SK-N-SH (cell line): ENCODE measurements around the gene CLPTM1L.

Experiments
- CHD2 ChIP-seq: fragments of 150-350 bp; IDR thresholded peaks from 2 replicates; pipeline ENCODE4 v1.6.1; 2018; ENCODE audit warnings: low read length; ENCODE audit not compliant: partially characterized antibody
- CTCF ChIP-seq: fragments of 200-600 bp; sonication (generic); IDR thresholded peaks from 2 replicates; pipeline ENCODE4 v1.6.1; 2017; ENCODE audit warnings: antibody characterized with exemption, mild to moderate bottlenecking, moderate library complexity
- JUND ChIP-seq: IDR thresholded peaks from 2 replicates; pipeline ENCODE4 v1.4.0; 2012
- MAX ChIP-seq: IDR thresholded peaks from 2 replicates; pipeline ENCODE4 v1.4.0; 2012; ENCODE audit warnings: low read depth
- NFIC ChIP-seq: IDR thresholded peaks from 2 replicates; pipeline ENCODE4 v1.4.0; 2012; ENCODE audit warnings: borderline replicate concordance
- POLR2AphosphoS5 ChIP-seq: IDR thresholded peaks from 2 replicates; pipeline ENCODE4 v1.6.1; 2012; ENCODE audit warnings: low read depth, low read length
- RFX5 ChIP-seq: IDR thresholded peaks from 2 replicates; pipeline ENCODE4 v1.6.1; 2012; ENCODE audit warnings: mild to moderate bottlenecking, improper control_type of control experiment, low read length
- TAF1 ChIP-seq: IDR thresholded peaks from 2 replicates; pipeline ENCODE4 v1.6.1; 2012; ENCODE audit warnings: low read depth, mild to moderate bottlenecking, low read length, moderate library complexity, borderline replicate concordance
- YY1 ChIP-seq: IDR thresholded peaks from 2 replicates; pipeline ENCODE4 v1.4.0; 2012; ENCODE audit warnings: low read depth, mild to moderate bottlenecking

GRCh38 chr5:1346627-1347440 is 1.9 kb upstream of the CLPTM1L start:
- TF ChIP-seq JUND: no peak
- TF ChIP-seq CTCF: no peak
- no peak for TF ChIP-seq RFX5
- TF ChIP-seq CHD2: no peak
- no peak for TF ChIP-seq NFIC
- TF ChIP-seq TAF1: no peak
- no peak for TF ChIP-seq MAX
- TF ChIP-seq POLR2AphosphoS5: no peak
- no peak for TF ChIP-seq YY1
